DND-41 (cell line): Measurements from ENCODE around the gene HSCB.
"Not testable (repeated sequence)": the region's sequence is repeated elsewhere in the genome, so short reads cannot be mapped to it uniquely, and the experiment has no call there.

Experiments used
- ATAC-seq: fragments of 200-7000 bp; cut with Tn5 transposase; 3 replicates; pipeline ENCODE4 v1.9.1; 2021; ENCODE audit warnings: low read depth; ENCODE audit not compliant: insufficient read depth
- DNase-seq: peaks from one replicate; pipeline ENCODE4 v3.0.0-alpha.2; 2020
- H2AFZ ChIP-seq: 2 replicates; pipeline ENCODE4 v1.6.0; 2012; ENCODE audit warnings: low read depth, low read length
- H3K27ac ChIP-seq: 2 replicates; pipeline ENCODE4 v1.5.1; 2012; ENCODE audit warnings: low read length, inconsistent platforms
- H3K27me3 ChIP-seq: fragments of 200-600 bp; sonication (generic); 2 replicates; pipeline ENCODE4 v1.6.0; 2012; ENCODE audit warnings: low read length, mild to moderate bottlenecking, inconsistent platforms; ENCODE audit not compliant: insufficient read depth, poor library complexity
- H3K36me3 ChIP-seq: 2 replicates; pipeline ENCODE4 v1.5.1; 2012; ENCODE audit warnings: low read length, inconsistent platforms; ENCODE audit not compliant: insufficient read depth
- H3K4me1 ChIP-seq: 2 replicates; pipeline ENCODE4 v1.5.1; 2012; ENCODE audit warnings: mild to moderate bottlenecking, low read length; ENCODE audit not compliant: insufficient read depth
- H3K4me2 ChIP-seq: 2 replicates; pipeline ENCODE4 v1.6.0; 2012; ENCODE audit warnings: mild to moderate bottlenecking, moderate library complexity, low read length, inconsistent platforms; ENCODE audit not compliant: insufficient read depth
- H3K4me3 ChIP-seq, 2 experiments: fragments of 200-600 bp in 1 of 2; shearing (Covaris generic) in 1 of 2; 2 replicates each; pipeline ENCODE4 v1.5.1; 2012 to 2016; ENCODE audit warnings: inconsistent platforms in 2 of 2, low read length in 2 of 2, mild to moderate bottlenecking in 2 of 2, low read depth in 1 of 2, moderate library complexity in 1 of 2
- H3K79me2 ChIP-seq: 2 replicates; pipeline ENCODE4 v1.6.0; 2012; ENCODE audit warnings: low read length, inconsistent platforms; ENCODE audit not compliant: insufficient read depth
- H3K9ac ChIP-seq: 2 replicates; pipeline ENCODE4 v1.6.0; 2012; ENCODE audit warnings: low read depth, mild to moderate bottlenecking, inconsistent platforms, low read length, moderate library complexity
- H3K9me3 ChIP-seq: 2 replicates; pipeline ENCODE4 v1.5.1; 2012; ENCODE audit warnings: low read length, moderate library complexity, mild to moderate bottlenecking, inconsistent platforms; ENCODE audit not compliant: insufficient read depth, severe bottlenecking
- H4K20me1 ChIP-seq: 2 replicates; pipeline ENCODE4 v1.6.0; 2012; ENCODE audit warnings: low read length; ENCODE audit not compliant: insufficient read depth
- CTCF ChIP-seq: IDR thresholded peaks from 2 replicates; pipeline ENCODE4 v1.5.1; 2012; ENCODE audit warnings: borderline replicate concordance, low read length, moderate library complexity, mild to moderate bottlenecking; ENCODE audit not compliant: poor library complexity, severe bottlenecking; ENCODE audit errors: extremely low read depth
- EZH2 ChIP-seq: IDR thresholded peaks from 3 replicates; pipeline ENCODE4 v1.6.1; 2012; ENCODE audit warnings: borderline replicate concordance, low read depth, mild to moderate bottlenecking, moderate library complexity, low read length, inconsistent platforms; ENCODE audit not compliant: severe bottlenecking

The HSCB gene

GRCh38 chr22:28736301-28737155 is 5.3 kb upstream of the HSCB start:
- H3K27ac ChIP-seq = no peak overlapping the region
- peaks cover 46% of the 10 kb centered on the region for H3K36me3 ChIP-seq
- DNase-seq (no peak), ATAC-seq (no peak)
- no peaks in the 10 kb centered on the region for H3K9me3 ChIP-seq
- no peak for TF ChIP-seq EZH2
- no peak for TF ChIP-seq CTCF
- H2AFZ ChIP-seq = no peak overlapping the region
- peaks cover 12% of the 10 kb centered on the region; the same call in 1 of the 2 replicates for H4K20me1 ChIP-seq
- no peak overlapping the region for H3K4me3 ChIP-seq
- no peak overlapping the region for H3K9ac ChIP-seq
- no peak overlapping the region for H3K4me2 ChIP-seq
- H3K27me3 ChIP-seq = no peaks in the 10 kb centered on the region
- H3K4me1 ChIP-seq = peaks cover 20% of the 10 kb centered on the region
- H3K79me2 ChIP-seq = peaks cover 85% of the 10 kb centered on the region

- Histone ChIP-seq H3K9me3 (no peaks in the 10 kb centered on the region), H3K27me3 (no peaks in the 10 kb centered on the region), H4K20me1 (peaks cover 12% of the 10 kb centered on the region; the same call in 1 of the 2 replicates), H3K27ac (no peak overlapping the region), H2AFZ (no peak overlapping the region), H3K4me2 (no peak overlapping the region), H3K36me3 (peaks cover 39% of the 10 kb centered on the region), H3K79me2 (peaks cover 88% of the 10 kb centered on the region), H3K9ac (no peak overlapping the region), H3K4me1 (peaks cover 23% of the 10 kb centered on the region), H3K4me3 (no peak overlapping the region)
- ATAC-seq (no peak), DNase-seq (no peak)
- no peak for TF ChIP-seq CTCF
- TF ChIP-seq EZH2 = no peak
Observed at GRCh38 chr22:28737701-28738100, 4.1 kb upstream of the HSCB start.

- Histone ChIP-seq H3K79me2 (peaks cover 89% of the 10 kb centered on the region), H3K36me3 (peaks cover 29% of the 10 kb centered on the region), H4K20me1 (peaks cover 12% of the 10 kb centered on the region; the same call in 1 of the 2 replicates), H3K4me1 (peaks cover 32% of the 10 kb centered on the region), H3K4me2 (0 out of 2 replicates have a peak overlapping the region, but pooled peaks have one; percentile 7)
- H2AFZ ChIP-seq, ATAC-seq, DNase-seq, H3K27ac ChIP-seq, H3K4me3 ChIP-seq, H3K9me3 ChIP-seq, H3K9ac ChIP-seq, H3K27me3 ChIP-seq: not testable (repeated sequence)
Observed at GRCh38 chr22:28738876-28739275, 3.0 kb upstream of the HSCB start.

- no peak for TF ChIP-seq EZH2
- no peak for TF ChIP-seq CTCF
- ATAC-seq = no peak
Observed at GRCh38 chr22:28741200-28741784, 547 bp upstream of the HSCB start.

More at GRCh38 chr22:28741200-28741784, 547 bp upstream of the HSCB start:
- Histone ChIP-seq H3K27ac (peak overlapping the region; percentile 80), H3K4me3 (peak overlapping the region; percentile 85 to 96), H3K9me3 (no peaks in the 10 kb centered on the region), H3K79me2 (peaks cover 69% of the 10 kb centered on the region), H4K20me1 (peaks cover 9% of the 10 kb centered on the region; the same call in 1 of the 2 replicates), H3K9ac (peak overlapping the region; percentile 86), H3K4me2 (peak overlapping the region; percentile 94), H3K27me3 (no peaks in the 10 kb centered on the region), H3K36me3 (peaks cover 36% of the 10 kb centered on the region), H2AFZ (peak overlapping the region; percentile 83), H3K4me1 (peaks cover 32% of the 10 kb centered on the region)
- DNase-seq = no peak
